Trophoblast cell (in vitro differentiated cells and primary cell): Measurements from ENCODE around the gene ACTA1.

ENCODE experiments used
- DNase-seq, 2 donors: peaks; one replicate each; pipeline ENCODE4 v3.0.0-alpha.2; 2016
- H2AFZ ChIP-seq: 2 replicates; pipeline ENCODE4 v1.6.1; 2013; ENCODE audit warnings: low read length, moderate library complexity, mild to moderate bottlenecking; ENCODE audit not compliant: insufficient read depth, poor library complexity
- H2AK5ac ChIP-seq: 2 replicates; pipeline ENCODE4 v1.6.1; 2013; ENCODE audit warnings: mild to moderate bottlenecking, low read length
- H2BK120ac ChIP-seq: 2 replicates; pipeline ENCODE4 v1.6.1; 2013; ENCODE audit warnings: low read length, mild to moderate bottlenecking, moderate library complexity; ENCODE audit not compliant: insufficient read depth, poor library complexity
- H2BK12ac ChIP-seq: 2 replicates; pipeline ENCODE4 v1.6.1; 2013; ENCODE audit warnings: mild to moderate bottlenecking, low read length, moderate library complexity
- H2BK5ac ChIP-seq: 2 replicates; pipeline ENCODE4 v1.6.1; 2013; ENCODE audit warnings: low read length, low read depth, moderate library complexity, mild to moderate bottlenecking; ENCODE audit not compliant: poor library complexity
- H3K14ac ChIP-seq: 2 replicates; pipeline ENCODE4 v1.6.1; 2013; ENCODE audit warnings: mild to moderate bottlenecking, low read length
- H3K18ac ChIP-seq: 2 replicates; pipeline ENCODE4 v1.6.1; 2013; ENCODE audit warnings: mild to moderate bottlenecking, low read length
- H3K23ac ChIP-seq: 2 replicates; pipeline ENCODE4 v1.6.1; 2013; ENCODE audit warnings: low read length
- H3K27ac ChIP-seq: 2 replicates; pipeline ENCODE4 v1.5.1; 2013; ENCODE audit warnings: low read depth, mild to moderate bottlenecking, inconsistent platforms, low read length, moderate library complexity
- H3K27me3 ChIP-seq: 2 replicates; pipeline ENCODE4 v1.6.1; 2013; ENCODE audit warnings: inconsistent platforms, mild to moderate bottlenecking, low read length, moderate library complexity; ENCODE audit not compliant: insufficient read depth
- H3K36me3 ChIP-seq, 2 experiments: 1 replicate in 1 of 2; 2 replicates in 1 of 2; pipeline ENCODE4 v1.6.1; 2013; ENCODE audit warnings: low read length in 2 of 2, mild to moderate bottlenecking in 2 of 2, moderate library complexity in 1 of 2; ENCODE audit not compliant: insufficient read depth in 2 of 2, control insufficient read depth in 1 of 2
- H3K4ac ChIP-seq: 2 replicates; pipeline ENCODE4 v1.6.1; 2013; ENCODE audit warnings: low read depth, mild to moderate bottlenecking, low read length, moderate library complexity
- H3K4me1 ChIP-seq, 2 experiments: 1 replicate in 1 of 2; 2 replicates in 1 of 2; pipeline ENCODE4 v1.6.1; 2013; ENCODE audit warnings: low read length in 2 of 2, mild to moderate bottlenecking in 2 of 2, moderate library complexity in 1 of 2; ENCODE audit not compliant: insufficient read depth in 2 of 2, control insufficient read depth in 1 of 2
- H3K4me2 ChIP-seq: 2 replicates; pipeline ENCODE4 v1.6.1; 2013; ENCODE audit warnings: inconsistent platforms, mild to moderate bottlenecking, low read length, moderate library complexity
- H3K4me3 ChIP-seq: 2 replicates; pipeline ENCODE4 v1.5.1; 2013; ENCODE audit warnings: mild to moderate bottlenecking, low read depth, low read length, inconsistent platforms
- H3K79me1 ChIP-seq: one replicate; pipeline ENCODE4 v1.6.1; 2013; ENCODE audit warnings: low read length
- H3K79me2 ChIP-seq: 2 replicates; pipeline ENCODE4 v1.6.1; 2013; ENCODE audit warnings: low read length, mild to moderate bottlenecking; ENCODE audit not compliant: control insufficient read depth, insufficient read depth, poor library complexity
- H3K9ac ChIP-seq: 2 replicates; pipeline ENCODE4 v1.6.1; 2013; ENCODE audit warnings: mild to moderate bottlenecking, low read length
- H3K9me3 ChIP-seq: 2 replicates; pipeline ENCODE4 v1.6.1; 2013; ENCODE audit warnings: low read depth, mild to moderate bottlenecking, control low read depth, inconsistent platforms, low read length; ENCODE audit not compliant: insufficient read depth
- H4K12ac ChIP-seq: 2 replicates; pipeline ENCODE4 v1.6.1; 2013; ENCODE audit warnings: low read depth, mild to moderate bottlenecking, low read length, moderate library complexity
- H4K8ac ChIP-seq: 2 replicates; pipeline ENCODE4 v1.6.1; 2013; ENCODE audit warnings: low read depth, mild to moderate bottlenecking, low read length, moderate library complexity
- H4K91ac ChIP-seq: one replicate; pipeline ENCODE4 v1.6.1; 2013; ENCODE audit warnings: low read depth, mild to moderate bottlenecking, low read length, moderate library complexity
- WGBS: extraction: QIAGEN DNeasy Blood & Tissue Kit; methylation state at CpG from one replicate; pipeline ENCODE4 v1.1.7; 2013; ENCODE audit warnings: missing lambda C conversion rate; ENCODE audit not compliant: insufficient read length, insufficient coverage; ENCODE audit errors: extremely low coverage; 5-methylcytosine and 5-hydroxymethylcytosine counted together

ACTA1 gene

DNA sequence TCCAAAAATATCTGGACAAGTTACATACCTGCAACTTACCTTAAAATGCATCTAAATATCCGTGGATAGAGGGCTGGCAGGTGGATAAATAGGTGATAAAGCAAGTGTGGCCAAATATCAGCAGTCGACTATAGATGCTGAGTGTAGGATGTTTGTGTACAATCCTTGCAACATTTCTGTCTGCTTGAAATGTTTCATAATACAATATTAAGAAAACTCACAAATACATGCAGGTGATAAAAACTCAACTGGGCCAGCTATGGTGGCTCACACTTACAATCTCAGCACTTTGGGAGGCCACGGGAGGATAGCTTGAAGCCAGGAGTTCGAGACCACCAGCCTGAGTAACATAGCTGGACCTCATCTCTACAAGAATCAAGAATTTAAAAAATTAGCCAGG lies 41.0 kb downstream of the ACTA1 start:
- Histone ChIP-seq H3K36me3 (no peaks in the 10 kb centered on the region), H2AK5ac (no peak overlapping the region), H2AFZ (no peak overlapping the region), H2BK12ac (no peak overlapping the region), H3K79me1 (no peaks in the 10 kb centered on the region), H3K18ac (no peak overlapping the region), H3K4me3 (no peak overlapping the region), H3K4me2 (no peak overlapping the region), H2BK120ac (no peak overlapping the region), H3K27me3 (no peaks in the 10 kb centered on the region), H3K9ac (no peak overlapping the region), H4K91ac (no peak overlapping the region), H3K4me1 (no peaks in the 10 kb centered on the region), H3K23ac (no peak overlapping the region), H4K12ac (no peak overlapping the region), H3K27ac (no peak overlapping the region), H3K79me2 (no peaks in the 10 kb centered on the region), H3K9me3 (peaks cover 5% of the 10 kb centered on the region), H3K14ac (no peak overlapping the region), H3K4ac (no peak overlapping the region), H2BK5ac (no peak overlapping the region), H4K8ac (no peak overlapping the region)
- no CpG with 5 or more reads among the region's 4 CpGs for WGBS
- peak; percentile 71 to 83 for DNase-seq

DNA sequence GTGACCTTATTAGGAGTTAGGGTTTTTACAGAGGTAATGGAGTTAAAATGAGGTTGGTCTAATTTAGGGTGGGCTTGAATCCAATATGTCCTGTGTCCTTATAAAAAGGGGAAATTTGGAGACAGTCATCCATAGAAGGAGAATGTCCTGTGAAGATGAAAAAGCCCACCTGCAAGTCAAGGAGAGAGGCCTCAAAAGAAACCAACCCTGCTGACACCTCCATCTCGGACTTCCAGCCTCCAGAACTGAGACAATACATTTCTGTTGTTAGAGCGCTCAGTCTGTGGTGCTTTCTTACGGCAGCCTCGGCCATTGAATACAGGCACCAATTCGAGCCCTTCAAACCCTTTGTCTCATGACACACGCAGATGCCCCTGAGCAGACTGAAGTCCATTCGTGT lies 43.8 kb downstream of the ACTA1 start:
- H3K4me2 ChIP-seq = no peak overlapping the region
- H2AFZ ChIP-seq = no peak overlapping the region
- H3K14ac ChIP-seq = no peak overlapping the region
- no peak overlapping the region for H2BK12ac ChIP-seq
- DNase-seq = no peak
- no peaks in the 10 kb centered on the region for H3K27me3 ChIP-seq
- no peaks in the 10 kb centered on the region for H3K4me1 ChIP-seq
- H3K27ac ChIP-seq = no peak overlapping the region
- WGBS = no CpG with 5 or more reads among the region's 7 CpGs
- H3K23ac ChIP-seq = no peak overlapping the region
- peaks cover 5% of the 10 kb centered on the region for H3K9me3 ChIP-seq
- no peaks in the 10 kb centered on the region for H3K79me1 ChIP-seq
- H4K12ac ChIP-seq = no peak overlapping the region
- H4K91ac ChIP-seq = no peak overlapping the region
- H3K79me2 ChIP-seq = no peaks in the 10 kb centered on the region
- H2AK5ac ChIP-seq = no peak overlapping the region
- no peak overlapping the region for H4K8ac ChIP-seq
- H3K9ac ChIP-seq = no peak overlapping the region
- no peak overlapping the region for H3K4me3 ChIP-seq
- H3K18ac ChIP-seq = no peak overlapping the region
- no peak overlapping the region for H2BK120ac ChIP-seq
- no peak overlapping the region for H2BK5ac ChIP-seq
- H3K4ac ChIP-seq = no peak overlapping the region
- no peaks in the 10 kb centered on the region for H3K36me3 ChIP-seq

DNA sequence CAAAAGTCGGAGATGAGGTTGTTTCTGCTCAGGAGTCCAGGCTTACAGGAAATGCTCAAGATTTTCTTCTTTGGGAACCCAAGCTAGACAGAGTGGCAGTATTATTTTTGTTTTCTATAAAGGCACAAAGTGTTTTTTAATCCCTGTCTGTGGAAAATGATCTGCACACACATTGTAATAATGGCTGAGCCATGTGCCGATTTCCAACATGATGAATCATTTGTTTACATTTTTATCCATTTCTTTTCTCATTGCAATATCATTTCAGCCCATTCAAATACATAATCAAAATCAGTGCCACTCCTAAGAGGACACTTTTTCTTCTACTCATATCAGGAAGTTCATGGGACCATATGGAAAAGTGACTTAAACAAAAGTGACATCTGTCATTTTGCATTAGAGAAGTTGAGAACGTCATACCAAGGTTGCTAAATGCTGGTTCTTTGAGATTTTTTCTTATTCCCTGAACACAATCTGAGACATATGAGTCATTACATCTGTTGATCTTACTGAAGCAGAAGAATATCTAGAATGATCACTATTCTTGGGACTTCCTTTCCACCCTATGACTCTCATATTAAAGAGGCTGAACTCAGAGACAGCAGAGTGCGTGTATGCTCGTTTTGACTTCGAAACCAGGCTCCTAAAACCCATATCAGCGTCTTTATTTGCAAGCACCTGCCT lies 44.9 kb downstream of the ACTA1 start:
- H3K27ac ChIP-seq = no peak overlapping the region
- no peaks in the 10 kb centered on the region for H3K79me2 ChIP-seq
- DNase-seq = peak; percentile 57 to 83
- H3K79me1 ChIP-seq = no peaks in the 10 kb centered on the region
- H4K8ac ChIP-seq = no peak overlapping the region
- no CpG with 5 or more reads among the region's 7 CpGs for WGBS
- no peak overlapping the region for H3K9ac ChIP-seq
- H2BK12ac ChIP-seq = no peak overlapping the region
- peaks cover 5% of the 10 kb centered on the region for H3K9me3 ChIP-seq
- H2BK5ac ChIP-seq = no peak overlapping the region
- H4K91ac ChIP-seq = no peak overlapping the region
- no peak overlapping the region for H2BK120ac ChIP-seq
- H3K4ac ChIP-seq = no peak overlapping the region
- no peak overlapping the region for H3K14ac ChIP-seq
- H3K27me3 ChIP-seq = no peaks in the 10 kb centered on the region
- no peak overlapping the region for H2AK5ac ChIP-seq
- no peak overlapping the region for H3K4me2 ChIP-seq
- no peak overlapping the region for H3K18ac ChIP-seq
- H2AFZ ChIP-seq = no peak overlapping the region
- no peak overlapping the region for H4K12ac ChIP-seq
- no peak overlapping the region for H3K23ac ChIP-seq
- H3K4me3 ChIP-seq = no peak overlapping the region
- no peaks in the 10 kb centered on the region for H3K4me1 ChIP-seq
- H3K36me3 ChIP-seq = no peaks in the 10 kb centered on the region

DNA sequence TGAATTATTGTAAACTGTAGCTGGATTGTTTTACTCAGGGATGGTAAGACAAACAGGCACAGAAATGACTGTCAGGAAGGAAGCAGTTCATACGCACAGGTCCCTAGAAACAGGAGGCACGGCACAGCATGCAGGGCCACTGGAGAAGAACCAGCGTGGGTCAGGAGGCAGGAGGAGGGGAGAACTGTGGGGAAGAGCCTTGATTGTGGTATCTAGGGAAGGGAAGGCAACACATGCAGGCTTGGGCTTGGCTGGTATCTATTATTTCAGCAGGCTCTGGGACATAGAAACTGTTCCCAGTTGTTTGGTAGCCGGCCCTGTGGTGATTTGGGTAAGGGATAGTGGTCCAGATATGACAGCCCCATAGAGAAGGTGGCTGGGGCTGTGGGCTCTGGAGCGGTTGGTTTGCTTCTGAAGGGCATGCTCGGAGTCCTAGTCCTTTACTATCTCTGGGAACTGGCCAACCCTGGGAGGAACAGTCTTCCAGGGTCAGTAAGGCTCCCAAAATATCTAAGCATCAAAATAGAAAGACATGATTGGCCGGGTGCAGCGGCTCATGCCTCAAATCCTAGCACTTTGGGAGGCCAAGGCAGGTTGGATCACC lies 47.9 kb downstream of the ACTA1 start:
- H3K36me3 ChIP-seq = no peaks in the 10 kb centered on the region
- no peak overlapping the region for H3K27ac ChIP-seq
- no peak overlapping the region for H2BK12ac ChIP-seq
- no peak overlapping the region for H3K9ac ChIP-seq
- no peak overlapping the region for H3K4me3 ChIP-seq
- H4K8ac ChIP-seq = no peak overlapping the region
- no peak overlapping the region for H4K91ac ChIP-seq
- H2AFZ ChIP-seq = no peak overlapping the region
- no CpG with 5 or more reads among the region's 8 CpGs for WGBS
- no peak for DNase-seq
- H3K14ac ChIP-seq = no peak overlapping the region
- H3K4me2 ChIP-seq = no peak overlapping the region
- H3K18ac ChIP-seq = no peak overlapping the region
- H3K4ac ChIP-seq = no peak overlapping the region
- H3K4me1 ChIP-seq = no peaks in the 10 kb centered on the region
- no peaks in the 10 kb centered on the region for H3K79me1 ChIP-seq
- H3K23ac ChIP-seq = no peak overlapping the region
- no peaks in the 10 kb centered on the region for H3K79me2 ChIP-seq
- H3K9me3 ChIP-seq = peaks cover 3% of the 10 kb centered on the region
- no peak overlapping the region for H2BK5ac ChIP-seq
- H3K27me3 ChIP-seq = no peaks in the 10 kb centered on the region
- no peak overlapping the region for H2BK120ac ChIP-seq
- no peak overlapping the region for H4K12ac ChIP-seq
- no peak overlapping the region for H2AK5ac ChIP-seq
